HCT116 (cell line): ENCODE measurements around the gene ZNF646. TPM values are rescaled to one million over a fixed set of nuclear protein-coding genes. Genes with fewer than 3 reads are reported as not detected.

Experiments
- CBX3 ChIP-seq: IDR thresholded peaks from 2 replicates; pipeline ENCODE4 v1.6.1; 2012; ENCODE audit warnings: low read depth
- ELF1 ChIP-seq: IDR thresholded peaks from 2 replicates; pipeline ENCODE4 v1.6.1; 2012; ENCODE audit warnings: low read depth, borderline replicate concordance
- RAD21 ChIP-seq: IDR thresholded peaks from 2 replicates; pipeline ENCODE4 v1.6.1; 2012; ENCODE audit warnings: low read depth, mild to moderate bottlenecking
- SIN3A ChIP-seq: IDR thresholded peaks from 2 replicates; pipeline ENCODE4 v1.6.1; 2012; ENCODE audit warnings: low read depth
- ZBTB33 ChIP-seq: IDR thresholded peaks from 2 replicates; pipeline ENCODE4 v1.6.1; 2011; ENCODE audit warnings: mild to moderate bottlenecking, low read length, moderate library complexity; ENCODE audit not compliant: insufficient replicate concordance; ENCODE audit errors: extremely low read depth
- ZFX ChIP-seq: fragments of 450-650 bp; IDR thresholded peaks from 2 replicates; pipeline ENCODE4 v1.6.1; 2017
- total RNA-seq: library from RNA; stranded (reverse); gene quantifications from one replicate; pipeline ENCODE4 v1.2.1, GENCODE V29; 2021; ENCODE audit not compliant: unreplicated experiment
- TF ChIP-seq, protein P1 (sequence below), 3 experiments: fragments of 200-600 bp in 1 of 3; sonication (generic) in 1 of 3; IDR thresholded peaks in 2 of 3; conservative IDR thresholded peaks in 1 of 3; 2 replicates each; pipeline ENCODE4 v1.5.1; 2012 to 2017; ENCODE audit warnings: low read depth in 2 of 3, low read length in 2 of 3, antibody characterized with exemption in 1 of 3, borderline replicate concordance in 1 of 3, control low read depth in 1 of 3, mild to moderate bottlenecking in 1 of 3, mixed read lengths in 1 of 3, mixed run types in 1 of 3, moderate library complexity in 1 of 3; ENCODE audit not compliant: insufficient read depth in 1 of 3

Gene ZNF646
- total RNA-seq, 1 experiment from 2014 or later = 17.7 TPM

DNA sequence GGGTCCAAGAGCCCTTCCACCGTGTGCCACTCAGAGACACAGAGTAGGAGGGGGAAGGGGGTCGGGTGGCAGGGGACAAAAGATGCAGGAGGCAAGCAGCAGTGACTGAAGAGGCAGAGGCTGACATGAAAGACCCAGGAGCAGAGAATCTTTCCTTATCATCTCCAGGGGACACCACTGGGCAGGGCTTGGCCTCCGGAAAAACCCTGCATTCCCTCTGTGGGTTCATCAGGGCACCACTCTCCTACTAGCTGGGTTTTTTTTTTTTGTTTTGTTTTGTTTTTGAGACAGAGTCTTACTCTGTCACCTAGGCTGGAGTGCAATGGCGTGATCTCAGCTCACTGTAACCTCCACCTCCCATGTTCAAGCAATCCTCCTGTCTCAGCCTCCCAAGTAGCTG, 42.9 kb upstream of the ZNF646 start (continued):
- TF ChIP-seq, protein P1, sequence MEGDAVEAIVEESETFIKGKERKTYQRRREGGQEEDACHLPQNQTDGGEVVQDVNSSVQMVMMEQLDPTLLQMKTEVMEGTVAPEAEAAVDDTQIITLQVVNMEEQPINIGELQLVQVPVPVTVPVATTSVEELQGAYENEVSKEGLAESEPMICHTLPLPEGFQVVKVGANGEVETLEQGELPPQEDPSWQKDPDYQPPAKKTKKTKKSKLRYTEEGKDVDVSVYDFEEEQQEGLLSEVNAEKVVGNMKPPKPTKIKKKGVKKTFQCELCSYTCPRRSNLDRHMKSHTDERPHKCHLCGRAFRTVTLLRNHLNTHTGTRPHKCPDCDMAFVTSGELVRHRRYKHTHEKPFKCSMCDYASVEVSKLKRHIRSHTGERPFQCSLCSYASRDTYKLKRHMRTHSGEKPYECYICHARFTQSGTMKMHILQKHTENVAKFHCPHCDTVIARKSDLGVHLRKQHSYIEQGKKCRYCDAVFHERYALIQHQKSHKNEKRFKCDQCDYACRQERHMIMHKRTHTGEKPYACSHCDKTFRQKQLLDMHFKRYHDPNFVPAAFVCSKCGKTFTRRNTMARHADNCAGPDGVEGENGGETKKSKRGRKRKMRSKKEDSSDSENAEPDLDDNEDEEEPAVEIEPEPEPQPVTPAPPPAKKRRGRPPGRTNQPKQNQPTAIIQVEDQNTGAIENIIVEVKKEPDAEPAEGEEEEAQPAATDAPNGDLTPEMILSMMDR (IDR thresholded peaks at IDR 0.05 in 2 of 3, conservative IDR thresholded peaks at IDR 0.05 in 1 of 3; ENCODE audit: borderline replicate concordance in 1 of 3, insufficient read depth in 1 of 3, low read depth in 2 of 3, low read length in 2 of 3) = no peak
- TF ChIP-seq CBX3 (no peak), ZBTB33 (no peak), RAD21 (no peak), ZFX (no peak), ELF1 (no peak), SIN3A (no peak)
- TF ChIP-seq, all 23 proteins: peak for 0
